Body of pancreas (tissue), 4 donors: ENCODE data around the gene OR10A3. TPM values are rescaled to one million over a fixed set of nuclear protein-coding genes. Genes with fewer than 3 reads are reported as not detected.
A peak's percentile ranks its signal among the peaks of the same experiment; 100 is the strongest.

Experiments used
- ATAC-seq: fragments of 150-250 bp; one replicate; pipeline ENCODE4 v1.9.1; 2016
- DNase-seq, 4 donors: peaks; one replicate each; pipeline ENCODE4 v3.0.0-alpha.2; 2019
- H3K27ac ChIP-seq, 4 donors: fragments of 200-600 bp; sonication (generic); 1 replicate in 3 of 4; 2 replicates in 1 of 4; pipeline versions ENCODE4 v1.5.1 to v1.6.1; 2016 to 2019; ENCODE audit warnings: mild to moderate bottlenecking in 1 of 4, mixed read lengths in 1 of 4, moderate library complexity in 1 of 4
- H3K27me3 ChIP-seq, 2 donors: fragments of 200-600 bp; sonication (generic); one replicate each; pipeline ENCODE4 v1.6.0; 2016; ENCODE audit warnings: mild to moderate bottlenecking in 1 of 2
- H3K36me3 ChIP-seq, 2 donors: fragments of 200-600 bp; sonication (generic); replicated peaks in 1 of 2; 2 replicates each; pipeline ENCODE4 v1.5.1; 2016; ENCODE audit warnings: low read depth in 2 of 2; ENCODE audit not compliant: insufficient read depth in 1 of 2
- H3K4me1 ChIP-seq: fragments of 200-600 bp; sonication (generic); one replicate; pipeline ENCODE4 v1.6.0; 2016
- H3K4me3 ChIP-seq, 2 donors: fragments of 200-600 bp; sonication (generic); 1 replicate in 1 of 2; 2 replicates in 1 of 2; pipeline ENCODE4 v1.5.1; 2016 to 2019
- H3K9me3 ChIP-seq, 3 donors: fragments of 200-600 bp; sonication (generic); 1 replicate in 2 of 3; 2 replicates in 1 of 3; pipeline ENCODE4 v1.5.1; 2016
- POLR2A ChIP-seq, 3 donors: fragments of 450-650 bp; IDR thresholded peaks; one replicate each; pipeline ENCODE4 v1.6.1; 2016; ENCODE audit warnings: antibody characterized with exemption in 3 of 3, mild to moderate bottlenecking in 2 of 3
- WGBS, 2 donors: methylation state at CpG; one replicate each; pipeline ENCODE4 v1.1.5; 2017; 5-methylcytosine and 5-hydroxymethylcytosine counted together
- intact Hi-C: fragments of 100-400 bp; cut with DNase I; formaldehyde crosslinking; loops from one replicate; pipeline ENCODE4 v1.15.1; 2023
- total RNA-seq, 2 donors: library from RNA; depleted of rRNA; stranded (reverse); fragments of >200 nt; gene quantifications; one replicate each; pipeline ENCODE4 v1.1.0, GENCODE V29; 2016
- TF ChIP-seq, protein P1 (sequence below), 7 experiments: fragments of 450-650 bp in 4 of 7; fragments of 200-600 bp in 3 of 7; sonication (generic) in 3 of 7; IDR thresholded peaks; one replicate each; pipeline ENCODE4 v1.5.1; 2016 to 2019; ENCODE audit warnings: antibody characterized with exemption in 7 of 7

The OR10A3 gene
- total RNA-seq, 2 donors from 2014 or later, result not detected

GRCh38 chr11:7896009-7896785 lies 45.3 kb downstream of the OR10A3 start:
- no peaks in the 10 kb centered on the region for H3K9me3 ChIP-seq
- H3K36me3 ChIP-seq, result no peaks in the 10 kb centered on the region
- DNase-seq, result peak in 3 of 4 donors; percentile 8 to 37 (median 19)
- peaks cover 67% of the 10 kb centered on the region for H3K4me1 ChIP-seq
- peak overlapping the region in 2 of 4 donors; percentile 41 to 78 for H3K27ac ChIP-seq
- ATAC-seq, result peak; percentile 57
- no peaks in the 10 kb centered on the region for H3K27me3 ChIP-seq
- no peak overlapping the region for H3K4me3 ChIP-seq
- 11 to 28% methylated on average over 1 of the region's 1 CpG for WGBS, 2 donors
- no peak for TF ChIP-seq POLR2A (IDR thresholded peaks at IDR 0.05)
- TF ChIP-seq, protein P1, sequence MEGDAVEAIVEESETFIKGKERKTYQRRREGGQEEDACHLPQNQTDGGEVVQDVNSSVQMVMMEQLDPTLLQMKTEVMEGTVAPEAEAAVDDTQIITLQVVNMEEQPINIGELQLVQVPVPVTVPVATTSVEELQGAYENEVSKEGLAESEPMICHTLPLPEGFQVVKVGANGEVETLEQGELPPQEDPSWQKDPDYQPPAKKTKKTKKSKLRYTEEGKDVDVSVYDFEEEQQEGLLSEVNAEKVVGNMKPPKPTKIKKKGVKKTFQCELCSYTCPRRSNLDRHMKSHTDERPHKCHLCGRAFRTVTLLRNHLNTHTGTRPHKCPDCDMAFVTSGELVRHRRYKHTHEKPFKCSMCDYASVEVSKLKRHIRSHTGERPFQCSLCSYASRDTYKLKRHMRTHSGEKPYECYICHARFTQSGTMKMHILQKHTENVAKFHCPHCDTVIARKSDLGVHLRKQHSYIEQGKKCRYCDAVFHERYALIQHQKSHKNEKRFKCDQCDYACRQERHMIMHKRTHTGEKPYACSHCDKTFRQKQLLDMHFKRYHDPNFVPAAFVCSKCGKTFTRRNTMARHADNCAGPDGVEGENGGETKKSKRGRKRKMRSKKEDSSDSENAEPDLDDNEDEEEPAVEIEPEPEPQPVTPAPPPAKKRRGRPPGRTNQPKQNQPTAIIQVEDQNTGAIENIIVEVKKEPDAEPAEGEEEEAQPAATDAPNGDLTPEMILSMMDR (IDR thresholded peaks at IDR 0.05), result no peak
- intact Hi-C loops, result no loop called here

DNA sequence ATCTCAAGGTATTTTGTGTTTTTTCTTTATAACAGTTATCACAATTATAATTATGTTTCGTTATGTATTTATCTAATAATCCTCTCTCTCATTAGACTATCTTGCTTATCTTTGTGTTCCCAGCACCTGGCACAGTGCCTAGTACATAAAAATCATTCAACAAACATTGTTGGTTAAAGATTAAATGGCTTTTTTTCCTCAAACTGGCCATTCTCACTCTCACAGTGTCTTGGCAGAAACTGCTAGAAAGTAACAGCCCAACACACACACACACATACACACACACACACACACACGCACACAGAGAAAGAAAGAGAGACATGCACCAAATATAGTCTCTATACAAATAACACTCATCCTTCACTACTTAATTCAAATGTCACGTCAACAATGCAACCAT lies 47.3 kb downstream of the OR10A3 start:
- H3K4me3 ChIP-seq, result no peak overlapping the region
- TF ChIP-seq, protein P1 (IDR thresholded peaks at IDR 0.05), result no peak
- no peak for TF ChIP-seq POLR2A (IDR thresholded peaks at IDR 0.05)
- H3K27ac ChIP-seq, result peak overlapping the region; percentile 52 to 78 (median 62)
- intact Hi-C loops, result no loop called here
- H3K9me3 ChIP-seq, result no peaks in the 10 kb centered on the region
- H3K4me1 ChIP-seq, result peaks cover 64% of the 10 kb centered on the region
- DNase-seq (peak; percentile 22 to 47 (median 32)), ATAC-seq (peak; percentile 27)
- no peaks in the 10 kb centered on the region for H3K27me3 ChIP-seq
- 15 to 17% methylated on average over 3 of the region's 3 CpGs for WGBS, 2 donors
- H3K36me3 ChIP-seq, result no peaks in the 10 kb centered on the region

GRCh38 chr11:7893796-7894195 lies 47.7 kb downstream of the OR10A3 start:
- H3K9me3 ChIP-seq, result no peaks in the 10 kb centered on the region
- no peak for TF ChIP-seq POLR2A (IDR thresholded peaks at IDR 0.05)
- TF ChIP-seq, protein P1 (IDR thresholded peaks at IDR 0.05), result no peak
- no peaks in the 10 kb centered on the region for H3K36me3 ChIP-seq
- intact Hi-C loops, result no loop called here
- peak overlapping the region; percentile 52 to 78 (median 62) for H3K27ac ChIP-seq
- H3K4me3 ChIP-seq, result no peak overlapping the region
- peaks cover 60% of the 10 kb centered on the region for H3K4me1 ChIP-seq
- no peaks in the 10 kb centered on the region for H3K27me3 ChIP-seq
- ATAC-seq (peak; percentile 79), DNase-seq (peak; percentile 21 to 66 (median 52))
- 42 to 45% methylated on average over 2 of the region's 2 CpGs for WGBS, 2 donors

GRCh38 chr11:7892840-7893254 lies 48.7 kb downstream of the OR10A3 start:
- 6 to 10% methylated on average over 2 of the region's 2 CpGs for WGBS, 2 donors
- H3K9me3 ChIP-seq, result no peaks in the 10 kb centered on the region
- no peak overlapping the region for H3K4me3 ChIP-seq
- intact Hi-C loops, result no loop called here
- H3K27me3 ChIP-seq, result no peaks in the 10 kb centered on the region
- no peaks in the 10 kb centered on the region for H3K36me3 ChIP-seq
- peaks cover 51% of the 10 kb centered on the region for H3K4me1 ChIP-seq
- ATAC-seq (peak; percentile 78), DNase-seq (peak in 1 of 4 donors; percentile 30)
- H3K27ac ChIP-seq, result peak overlapping the region in 3 of 4 donors; percentile 56 to 78 (median 68)
- TF ChIP-seq, protein P1 (IDR thresholded peaks at IDR 0.05), result peak; percentile 28 to 92 (median 88)
- no peak for TF ChIP-seq POLR2A (IDR thresholded peaks at IDR 0.05)
